Fibroblast of lung (primary cell): ENCODE measurements around the gene STXBP5L.

Experiments
- EZH2 ChIP-seq: IDR thresholded peaks from 2 replicates; pipeline ENCODE4 v1.5.1; 2012; ENCODE audit warnings: low read length, control low read depth, mild to moderate bottlenecking; ENCODE audit errors: missing control alignments
- TF ChIP-seq, protein P1 (sequence below), 2 donors: IDR thresholded peaks in 1 of 2; conservative IDR thresholded peaks in 1 of 2; 1 replicate in 1 of 2; 2 replicates in 1 of 2; pipeline ENCODE4 v1.5.1; 2011 to 2012; ENCODE audit warnings: low read length in 2 of 2, control low read depth in 1 of 2, inconsistent platforms in 1 of 2, low read depth in 1 of 2, mild to moderate bottlenecking in 1 of 2

DNA sequence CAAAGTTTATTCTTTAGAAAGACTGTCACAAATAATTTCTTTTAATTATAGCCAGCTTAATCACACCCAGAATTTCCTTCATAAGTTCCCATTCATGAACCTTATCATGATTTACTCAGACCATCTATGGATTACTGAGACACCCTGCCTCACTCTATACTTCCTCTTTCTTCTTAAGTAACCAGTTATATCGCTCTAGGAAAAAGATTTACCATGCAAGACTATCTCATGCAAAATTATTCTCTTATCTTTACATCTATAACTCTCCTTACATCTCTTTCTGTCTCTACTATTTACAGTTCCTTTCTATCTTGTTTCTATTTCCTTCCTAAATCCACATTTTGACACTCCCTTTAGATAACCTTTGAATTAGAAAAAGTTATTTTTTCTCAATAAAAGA is 321.0 kb downstream of the STXBP5L start:
- TF ChIP-seq, protein P1, sequence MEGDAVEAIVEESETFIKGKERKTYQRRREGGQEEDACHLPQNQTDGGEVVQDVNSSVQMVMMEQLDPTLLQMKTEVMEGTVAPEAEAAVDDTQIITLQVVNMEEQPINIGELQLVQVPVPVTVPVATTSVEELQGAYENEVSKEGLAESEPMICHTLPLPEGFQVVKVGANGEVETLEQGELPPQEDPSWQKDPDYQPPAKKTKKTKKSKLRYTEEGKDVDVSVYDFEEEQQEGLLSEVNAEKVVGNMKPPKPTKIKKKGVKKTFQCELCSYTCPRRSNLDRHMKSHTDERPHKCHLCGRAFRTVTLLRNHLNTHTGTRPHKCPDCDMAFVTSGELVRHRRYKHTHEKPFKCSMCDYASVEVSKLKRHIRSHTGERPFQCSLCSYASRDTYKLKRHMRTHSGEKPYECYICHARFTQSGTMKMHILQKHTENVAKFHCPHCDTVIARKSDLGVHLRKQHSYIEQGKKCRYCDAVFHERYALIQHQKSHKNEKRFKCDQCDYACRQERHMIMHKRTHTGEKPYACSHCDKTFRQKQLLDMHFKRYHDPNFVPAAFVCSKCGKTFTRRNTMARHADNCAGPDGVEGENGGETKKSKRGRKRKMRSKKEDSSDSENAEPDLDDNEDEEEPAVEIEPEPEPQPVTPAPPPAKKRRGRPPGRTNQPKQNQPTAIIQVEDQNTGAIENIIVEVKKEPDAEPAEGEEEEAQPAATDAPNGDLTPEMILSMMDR (conservative IDR thresholded peaks at IDR 0.05 in 1 of 2, IDR thresholded peaks at IDR 0.05 in 1 of 2; ENCODE audit: low read depth in 1 of 2, low read length in 2 of 2) = no peak
- TF ChIP-seq EZH2 = no peak
